ENCODE measurements around the gene VTCN1.

The VTCN1 gene

GRCh38 chr1:117118137-117118536, 92.6 kb downstream of the VTCN1 start:
- TF ChIP-seq CTCF (IDR thresholded peaks at IDR 0.05; ENCODE audit: extremely low read depth, missing control alignments), result no peak
- no peak for DNase-seq (ENCODE audit: low spot score)

DNA sequence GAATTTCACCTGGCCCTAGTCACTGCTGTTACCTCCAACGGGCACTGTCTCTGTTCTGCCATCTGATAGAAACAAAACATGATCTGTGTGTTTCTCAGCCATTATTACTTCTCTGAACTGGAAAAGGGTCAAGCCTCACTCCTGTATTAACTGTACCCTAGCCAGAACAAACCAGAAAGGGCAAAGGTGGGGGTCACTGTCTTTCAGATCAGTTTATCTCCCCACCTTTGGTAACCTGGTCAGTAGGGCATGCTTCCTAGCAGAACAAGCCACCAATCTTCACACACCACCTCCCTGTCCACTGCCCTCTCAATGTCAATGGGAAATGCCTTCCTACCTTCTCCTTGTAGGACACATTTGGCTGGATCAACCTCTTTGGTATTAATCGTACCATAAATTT, 93.0 kb downstream of the VTCN1 start:
- no peak for TF ChIP-seq CTCF (IDR thresholded peaks at IDR 0.05; ENCODE audit: extremely low read depth, missing control alignments)
- no peak for DNase-seq (ENCODE audit: low spot score)

GRCh38 chr1:117116784-117117130, 94.0 kb downstream of the VTCN1 start:
- no peak for DNase-seq (ENCODE audit: low spot score)

DNA sequence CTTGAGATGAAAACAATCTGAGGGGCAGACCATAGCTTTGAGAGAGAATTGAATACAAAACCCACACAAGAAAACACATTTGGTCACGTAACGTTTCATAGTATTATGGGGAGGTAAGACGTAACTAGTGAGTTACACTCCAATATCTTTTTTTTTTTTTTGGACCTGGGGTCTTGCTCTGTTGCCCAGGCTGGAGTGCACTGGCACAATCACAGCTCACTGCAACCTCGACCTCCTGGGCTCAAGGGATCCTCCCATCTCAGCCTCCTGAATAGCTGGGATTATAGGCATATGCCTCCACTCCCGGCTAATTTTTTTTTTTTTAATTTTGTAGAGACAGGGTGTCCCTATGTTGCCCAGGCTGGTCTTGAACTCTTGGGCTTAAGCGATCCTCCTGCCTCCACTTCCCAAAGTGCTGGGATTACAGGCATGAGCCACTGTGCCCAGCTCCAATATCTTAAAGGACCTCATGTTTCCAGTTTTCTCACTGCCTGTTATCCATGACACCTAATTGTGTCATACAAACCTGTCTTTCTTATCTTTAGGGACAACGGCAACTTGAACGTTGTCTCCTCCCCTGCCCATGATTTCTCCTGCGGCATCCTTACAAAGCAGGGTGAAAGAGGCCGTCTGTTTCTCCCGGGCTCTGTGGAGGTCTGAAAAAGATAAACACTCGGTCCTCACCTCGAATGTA, 94.5 kb downstream of the VTCN1 start:
- DNase-seq (ENCODE audit: low spot score), result no peak
- no peak for TF ChIP-seq CTCF (IDR thresholded peaks at IDR 0.05; ENCODE audit: extremely low read depth, missing control alignments)

More at GRCh38 chr1:117116784-117117130, 94.0 kb downstream of the VTCN1 start:
- no peak for TF ChIP-seq CTCF (IDR thresholded peaks at IDR 0.05; ENCODE audit: extremely low read depth, missing control alignments)

- DNase-seq (ENCODE audit: low spot score), result no peak
- no peak for TF ChIP-seq CTCF (IDR thresholded peaks at IDR 0.05; ENCODE audit: extremely low read depth, missing control alignments)
Measured at GRCh38 chr1:117114877-117115276, 95.8 kb downstream of the VTCN1 start.

- TF ChIP-seq CTCF (IDR thresholded peaks at IDR 0.05; ENCODE audit: extremely low read depth, missing control alignments), result no peak
- DNase-seq (ENCODE audit: low spot score), result no peak
Measured at GRCh38 chr1:117113199-117113598, 97.5 kb downstream of the VTCN1 start.

DNA sequence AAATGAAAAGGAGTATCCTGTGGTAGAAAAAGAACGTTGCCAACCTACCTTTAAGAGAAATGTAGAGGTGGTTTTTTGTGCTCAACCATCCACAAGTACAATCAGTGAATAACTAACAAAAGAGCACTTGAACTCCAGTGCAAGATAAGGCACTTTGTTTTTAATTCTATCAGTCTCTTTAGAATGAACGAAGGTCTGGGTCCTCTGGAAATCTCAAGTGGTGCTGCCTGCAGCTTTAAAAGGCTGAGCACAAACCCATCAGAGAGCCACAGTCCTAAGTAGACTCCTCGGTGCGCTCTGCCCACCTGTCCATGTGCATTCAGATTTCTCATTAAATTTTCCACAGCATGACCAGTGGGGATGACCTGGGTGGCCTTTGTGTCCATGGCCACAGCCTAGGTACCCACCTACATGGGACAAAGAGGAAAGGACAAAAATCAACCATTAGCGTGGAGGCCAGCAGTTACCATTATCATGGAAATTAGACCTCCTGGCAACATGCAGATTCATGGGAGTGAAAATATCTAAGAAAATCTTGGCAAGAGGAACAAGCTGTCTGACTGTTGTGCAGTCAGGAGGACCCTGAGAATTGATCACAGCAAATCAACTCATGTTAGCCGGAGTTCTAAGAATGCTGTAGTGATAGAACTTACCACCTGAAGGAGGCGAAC, 98.5 kb downstream of the VTCN1 start:
- no peak for DNase-seq (ENCODE audit: low spot score)
- no peak for TF ChIP-seq CTCF (IDR thresholded peaks at IDR 0.05; ENCODE audit: extremely low read depth, missing control alignments)
